ENCODE measurements around the gene PRIM2.

PRIM2 gene

GRCh38 chr6:57313711-57314471 lies 3.5 kb upstream of the PRIM2 start:
- H3K4me3 ChIP-seq (ENCODE audit: low read length, poor library complexity, severe bottlenecking), result no peak overlapping the region
- no peak overlapping the region for H3K4me2 ChIP-seq (ENCODE audit: low read depth, low read length, poor library complexity, severe bottlenecking)
- no peak overlapping the region; the same call in 1 of the 2 replicates for H2AFZ ChIP-seq (ENCODE audit: low read length)
- H3K9me3 ChIP-seq (ENCODE audit: insufficient read depth, low read depth, low read length), result no peaks in the 10 kb centered on the region
- H3F3A ChIP-seq (ENCODE audit: low read depth), result no peaks in the 10 kb centered on the region
- no peak for TF ChIP-seq EZH2phosphoT487 (IDR thresholded peaks at IDR 0.05; ENCODE audit: borderline replicate concordance)
- TF ChIP-seq, protein P1, sequence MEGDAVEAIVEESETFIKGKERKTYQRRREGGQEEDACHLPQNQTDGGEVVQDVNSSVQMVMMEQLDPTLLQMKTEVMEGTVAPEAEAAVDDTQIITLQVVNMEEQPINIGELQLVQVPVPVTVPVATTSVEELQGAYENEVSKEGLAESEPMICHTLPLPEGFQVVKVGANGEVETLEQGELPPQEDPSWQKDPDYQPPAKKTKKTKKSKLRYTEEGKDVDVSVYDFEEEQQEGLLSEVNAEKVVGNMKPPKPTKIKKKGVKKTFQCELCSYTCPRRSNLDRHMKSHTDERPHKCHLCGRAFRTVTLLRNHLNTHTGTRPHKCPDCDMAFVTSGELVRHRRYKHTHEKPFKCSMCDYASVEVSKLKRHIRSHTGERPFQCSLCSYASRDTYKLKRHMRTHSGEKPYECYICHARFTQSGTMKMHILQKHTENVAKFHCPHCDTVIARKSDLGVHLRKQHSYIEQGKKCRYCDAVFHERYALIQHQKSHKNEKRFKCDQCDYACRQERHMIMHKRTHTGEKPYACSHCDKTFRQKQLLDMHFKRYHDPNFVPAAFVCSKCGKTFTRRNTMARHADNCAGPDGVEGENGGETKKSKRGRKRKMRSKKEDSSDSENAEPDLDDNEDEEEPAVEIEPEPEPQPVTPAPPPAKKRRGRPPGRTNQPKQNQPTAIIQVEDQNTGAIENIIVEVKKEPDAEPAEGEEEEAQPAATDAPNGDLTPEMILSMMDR (conservative IDR thresholded peaks at IDR 0.05; ENCODE audit: low read length), result no peak
- peaks cover 12% of the 10 kb centered on the region for H3K4me1 ChIP-seq (ENCODE audit: insufficient read depth, low read length, poor library complexity, severe bottlenecking)
- H3K9me2 ChIP-seq (replicated peaks; ENCODE audit: low read depth, low read length), result no peaks in the 10 kb centered on the region
- no peak overlapping the region for H3K9ac ChIP-seq (ENCODE audit: low read depth, low read length, poor library complexity, severe bottlenecking)
- peaks cover 14% of the 10 kb centered on the region for H3K79me2 ChIP-seq (ENCODE audit: insufficient read depth, low read length)
- no peaks in the 10 kb centered on the region for H3K27me3 ChIP-seq (ENCODE audit: insufficient read depth, low read length, poor library complexity, severe bottlenecking)
- H4K20me1 ChIP-seq (ENCODE audit: insufficient read depth, low read length, poor library complexity, severe bottlenecking), result peaks cover 7% of the 10 kb centered on the region
- H3K36me3 ChIP-seq (ENCODE audit: insufficient read depth, low read length), result no peaks in the 10 kb centered on the region

DNA sequence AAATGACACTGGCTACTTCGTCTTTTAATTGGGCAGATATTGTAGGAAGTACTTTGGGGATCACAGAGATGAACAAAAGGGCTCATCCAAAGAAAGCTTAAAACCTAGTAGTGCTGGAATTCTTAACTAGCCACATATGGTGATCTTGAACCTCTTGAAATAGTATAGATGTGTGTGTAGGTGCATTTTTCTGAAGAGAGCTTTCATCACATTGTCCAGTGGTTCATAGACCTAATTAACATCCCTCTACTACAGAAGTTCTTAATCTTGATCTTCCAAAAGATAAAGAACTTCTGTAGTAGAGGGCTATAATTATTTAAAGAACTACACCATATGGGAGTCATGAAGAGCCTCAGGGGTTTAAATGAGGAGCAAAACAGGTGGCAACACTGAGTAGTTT lies 2.3 kb upstream of the PRIM2 start:
- Histone ChIP-seq H3K9me3 (ENCODE audit: insufficient read depth, low read depth, low read length) (no peaks in the 10 kb centered on the region), H2AFZ (ENCODE audit: low read length) (no peak overlapping the region), H3F3A (ENCODE audit: low read depth) (no peaks in the 10 kb centered on the region), H3K9ac (ENCODE audit: low read depth, low read length, poor library complexity, severe bottlenecking) (no peak overlapping the region), H4K20me1 (ENCODE audit: insufficient read depth, low read length, poor library complexity, severe bottlenecking) (peaks cover 9% of the 10 kb centered on the region), H3K27me3 (ENCODE audit: insufficient read depth, low read length, poor library complexity, severe bottlenecking) (no peaks in the 10 kb centered on the region), H3K79me2 (ENCODE audit: insufficient read depth, low read length) (peaks cover 26% of the 10 kb centered on the region), H3K4me2 (ENCODE audit: low read depth, low read length, poor library complexity, severe bottlenecking) (no peak overlapping the region), H3K4me1 (ENCODE audit: insufficient read depth, low read length, poor library complexity, severe bottlenecking) (peaks cover 25% of the 10 kb centered on the region), H3K36me3 (ENCODE audit: insufficient read depth, low read length) (no peaks in the 10 kb centered on the region), H3K4me3 (ENCODE audit: low read length, poor library complexity, severe bottlenecking) (no peak overlapping the region), H3K9me2 (replicated peaks; ENCODE audit: low read depth, low read length) (no peaks in the 10 kb centered on the region)
- TF ChIP-seq EZH2phosphoT487 (IDR thresholded peaks at IDR 0.05; ENCODE audit: borderline replicate concordance), result no peak
- TF ChIP-seq, protein P1 (conservative IDR thresholded peaks at IDR 0.05; ENCODE audit: low read length), result no peak

DNA sequence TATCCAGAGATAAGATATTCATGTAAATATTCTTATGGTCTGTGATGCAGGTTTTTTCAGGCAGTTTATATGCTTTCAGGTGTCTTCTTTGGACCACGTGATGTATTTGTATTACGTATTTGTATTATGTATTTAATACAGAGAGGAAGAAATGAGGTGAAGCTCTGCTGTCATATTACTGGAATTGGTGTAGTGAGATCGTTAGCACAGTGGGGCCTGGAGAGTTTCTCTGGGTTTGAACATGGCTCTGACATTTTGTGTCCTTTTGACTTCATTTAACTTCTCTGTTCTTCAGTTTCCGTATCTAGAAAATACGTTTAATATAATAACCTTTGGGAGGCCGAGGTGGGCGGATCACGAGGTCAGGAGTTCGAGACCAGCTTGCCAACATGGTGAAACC lies 1.6 kb upstream of the PRIM2 start:
- no peak for TF ChIP-seq EZH2phosphoT487 (IDR thresholded peaks at IDR 0.05; ENCODE audit: borderline replicate concordance)
- TF ChIP-seq, protein P1 (conservative IDR thresholded peaks at IDR 0.05; ENCODE audit: low read length), result no peak
- Histone ChIP-seq H3K4me2 (ENCODE audit: low read depth, low read length, poor library complexity, severe bottlenecking) (no peak overlapping the region), H3K4me3 (ENCODE audit: low read length, poor library complexity, severe bottlenecking) (no peak overlapping the region), H3K27me3 (ENCODE audit: insufficient read depth, low read length, poor library complexity, severe bottlenecking) (no peaks in the 10 kb centered on the region), H3K9me3 (ENCODE audit: insufficient read depth, low read depth, low read length) (no peaks in the 10 kb centered on the region), H3K79me2 (ENCODE audit: insufficient read depth, low read length) (peaks cover 33% of the 10 kb centered on the region), H4K20me1 (ENCODE audit: insufficient read depth, low read length, poor library complexity, severe bottlenecking) (peaks cover 9% of the 10 kb centered on the region), H2AFZ (ENCODE audit: low read length) (no peak overlapping the region), H3F3A (ENCODE audit: low read depth) (no peaks in the 10 kb centered on the region), H3K36me3 (ENCODE audit: insufficient read depth, low read length) (no peaks in the 10 kb centered on the region), H3K4me1 (ENCODE audit: insufficient read depth, low read length, poor library complexity, severe bottlenecking) (peaks cover 31% of the 10 kb centered on the region), H3K9me2 (replicated peaks; ENCODE audit: low read depth, low read length) (no peaks in the 10 kb centered on the region), H3K9ac (ENCODE audit: low read depth, low read length, poor library complexity, severe bottlenecking) (no peak overlapping the region)
